ENCODE results near the gene SKA1.

- no peak for TF ChIP-seq EZH2 (IDR thresholded peaks at IDR 0.05; ENCODE audit: borderline replicate concordance, low read length)
- TF ChIP-seq CTCF (conservative IDR thresholded peaks at IDR 0.05 in 1 of 2, IDR thresholded peaks at IDR 0.05 in 1 of 2; ENCODE audit: extremely low read depth in 1 of 2, insufficient read depth in 1 of 2, low read depth in 1 of 2, low read length in 2 of 2), result no peak
These were observed 64.7 kb downstream of the SKA1 start for GRCh38 chr18:50439460-50440015.

Measured in mammary epithelial cell (primary cell).